ENCODE results near the gene REC114.
"Not testable (repeated sequence)": the region's sequence is repeated elsewhere in the genome, so short reads cannot be mapped to it uniquely, and the experiment has no call there.

REC114 gene

DNA sequence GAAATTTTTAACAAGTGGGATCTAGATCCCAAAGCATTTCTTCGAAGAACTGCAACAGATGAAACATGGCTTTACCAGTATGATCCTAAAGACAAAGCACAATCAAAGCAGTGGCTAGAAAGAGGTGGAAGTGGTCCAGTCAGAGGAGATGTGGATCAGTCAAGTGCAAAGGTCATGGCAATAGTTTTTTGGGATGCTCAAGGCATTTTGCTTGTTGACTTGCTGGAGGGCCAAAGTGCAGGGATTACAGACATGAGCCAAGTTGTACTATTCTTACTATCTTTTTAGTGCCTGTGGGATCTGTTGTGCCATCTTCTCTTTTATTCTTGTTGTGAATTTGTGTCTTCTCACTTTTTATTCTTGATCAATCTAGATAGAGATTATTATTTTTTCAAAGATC lies 82.0 kb downstream of the REC114 start:
- Mint-ChIP-seq H3K36me3 (ENCODE audit: low read depth) (no peaks in the 10 kb centered on the region), H3K9me3 (no peaks in the 10 kb centered on the region), H3K4me1 (ENCODE audit: low read depth) (no peaks in the 10 kb centered on the region), H3K4me3 (no peak overlapping the region), H3K27ac (no peak overlapping the region), H3K27me3 (ENCODE audit: low read depth) (peaks cover 50% of the 10 kb centered on the region)

DNA sequence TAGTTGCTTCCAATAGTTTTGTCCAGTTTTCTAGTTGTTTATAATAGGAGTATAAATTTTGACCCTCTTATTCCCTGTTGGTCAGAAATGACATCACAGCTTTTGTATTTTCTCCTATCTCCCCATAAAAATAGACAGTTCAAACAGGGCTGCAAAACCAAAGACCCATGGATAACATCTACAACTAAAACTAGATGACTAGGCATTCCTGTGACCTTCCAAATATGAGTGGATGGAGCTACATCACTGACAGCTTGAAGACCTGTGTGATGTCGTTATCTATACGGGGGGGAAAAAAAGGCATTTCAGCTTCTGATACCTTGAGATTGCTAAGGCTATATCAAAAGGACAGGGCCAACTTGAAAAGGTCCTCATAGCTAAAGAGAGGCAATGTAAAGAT lies 84.6 kb downstream of the REC114 start:
- Mint-ChIP-seq H3K4me3 (no peak overlapping the region), H3K36me3 (ENCODE audit: low read depth) (no peaks in the 10 kb centered on the region), H3K27ac (no peak overlapping the region)

DNA sequence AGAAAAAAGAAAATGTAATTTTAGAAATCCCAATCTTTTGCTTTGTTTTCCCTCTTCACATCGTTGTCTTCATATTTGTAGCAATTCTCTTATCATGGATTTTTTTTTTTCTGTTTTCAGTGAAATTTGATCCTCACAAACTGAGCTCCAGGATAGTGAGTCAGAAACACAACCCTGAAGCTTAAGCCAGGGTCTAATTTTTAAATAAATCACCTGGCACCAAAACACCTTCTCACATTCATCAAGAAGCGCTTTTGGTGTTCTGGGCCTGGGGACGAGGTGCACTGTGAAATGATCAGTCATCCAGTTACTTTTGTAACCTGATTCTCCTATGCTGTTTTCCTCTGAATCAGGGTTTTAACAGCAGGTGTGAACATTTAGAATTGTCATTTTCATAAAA lies 87.7 kb downstream of the REC114 start:
- Mint-ChIP-seq H3K9me3 (no peaks in the 10 kb centered on the region), H3K36me3 (ENCODE audit: low read depth) (no peaks in the 10 kb centered on the region), H3K4me3 (no peak overlapping the region), H3K27me3 (ENCODE audit: low read depth) (peaks cover 24% of the 10 kb centered on the region), H3K4me1 (ENCODE audit: low read depth) (no peaks in the 10 kb centered on the region), H3K27ac (no peak overlapping the region)

More for the DNA sequence above, 84.6 kb downstream of the REC114 start:
- Mint-ChIP-seq H3K9me3 (no peaks in the 10 kb centered on the region), H3K27me3 (ENCODE audit: low read depth) (peaks cover 45% of the 10 kb centered on the region), H3K4me1 (ENCODE audit: low read depth) (no peaks in the 10 kb centered on the region)

DNA sequence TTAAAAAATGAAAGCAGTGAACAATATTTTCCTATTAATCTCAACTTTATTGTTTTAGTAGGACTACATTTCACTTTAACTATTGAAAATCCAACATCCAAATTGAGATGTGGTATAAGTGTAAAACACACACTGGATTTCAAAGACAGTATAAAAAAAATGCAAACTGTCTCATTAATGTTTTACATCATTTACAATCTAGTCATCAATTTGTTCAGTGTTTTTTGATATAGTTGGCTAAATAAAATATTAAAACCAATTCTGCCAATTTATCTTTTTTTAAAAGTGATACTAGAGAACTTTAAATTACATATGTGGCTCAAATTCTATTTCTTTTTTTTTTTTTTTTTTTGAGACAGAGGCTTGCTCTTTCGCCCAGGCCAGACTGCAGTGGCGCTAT lies 95.2 kb downstream of the REC114 start:
- Mint-ChIP-seq H3K27ac (no peak overlapping the region), H3K36me3 (ENCODE audit: low read depth) (no peaks in the 10 kb centered on the region), H3K4me1 (ENCODE audit: low read depth) (no peaks in the 10 kb centered on the region), H3K9me3 (no peaks in the 10 kb centered on the region), H3K4me3 (no peak overlapping the region), H3K27me3 (ENCODE audit: low read depth) (peaks cover 9% of the 10 kb centered on the region)

DNA sequence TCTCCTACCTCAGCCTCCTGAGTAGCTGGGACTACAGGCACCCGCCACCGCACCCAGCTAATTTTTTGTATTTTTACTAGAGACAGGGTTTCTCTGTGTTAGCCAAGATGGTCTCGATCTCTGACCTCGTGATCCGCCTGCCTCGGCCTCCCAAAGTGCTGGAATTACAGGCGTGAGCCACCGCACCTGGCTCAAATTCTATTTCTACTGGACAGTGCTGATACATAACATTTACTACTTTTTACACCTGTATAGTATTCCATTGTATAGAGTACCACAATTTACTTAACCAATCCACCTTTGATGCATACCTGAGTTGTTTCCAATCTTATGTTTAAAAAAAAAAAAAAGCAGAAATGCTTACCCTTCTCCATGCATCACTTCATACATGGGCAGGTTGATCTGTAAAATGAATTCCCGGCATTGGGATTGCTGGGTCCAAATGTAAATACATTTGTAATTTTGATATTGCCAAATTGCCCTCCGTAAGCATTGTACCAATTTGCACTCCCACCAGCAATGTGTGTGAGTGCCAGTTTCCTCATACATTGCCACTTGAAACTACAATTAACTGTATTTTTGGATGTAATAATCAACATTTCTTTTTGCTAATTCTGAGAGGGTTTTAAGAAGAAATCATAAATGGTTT lies 95.7 kb downstream of the REC114 start:
- no peaks in the 10 kb centered on the region for H3K4me1 Mint-ChIP-seq (ENCODE audit: low read depth)
- no peak overlapping the region for H3K4me3 Mint-ChIP-seq
- no peak overlapping the region for H3K27ac Mint-ChIP-seq
- no peaks in the 10 kb centered on the region for H3K9me3 Mint-ChIP-seq
- H3K36me3 Mint-ChIP-seq (ENCODE audit: low read depth) = no peaks in the 10 kb centered on the region
- H3K27me3 Mint-ChIP-seq (ENCODE audit: low read depth) = peaks cover 9% of the 10 kb centered on the region

DNA sequence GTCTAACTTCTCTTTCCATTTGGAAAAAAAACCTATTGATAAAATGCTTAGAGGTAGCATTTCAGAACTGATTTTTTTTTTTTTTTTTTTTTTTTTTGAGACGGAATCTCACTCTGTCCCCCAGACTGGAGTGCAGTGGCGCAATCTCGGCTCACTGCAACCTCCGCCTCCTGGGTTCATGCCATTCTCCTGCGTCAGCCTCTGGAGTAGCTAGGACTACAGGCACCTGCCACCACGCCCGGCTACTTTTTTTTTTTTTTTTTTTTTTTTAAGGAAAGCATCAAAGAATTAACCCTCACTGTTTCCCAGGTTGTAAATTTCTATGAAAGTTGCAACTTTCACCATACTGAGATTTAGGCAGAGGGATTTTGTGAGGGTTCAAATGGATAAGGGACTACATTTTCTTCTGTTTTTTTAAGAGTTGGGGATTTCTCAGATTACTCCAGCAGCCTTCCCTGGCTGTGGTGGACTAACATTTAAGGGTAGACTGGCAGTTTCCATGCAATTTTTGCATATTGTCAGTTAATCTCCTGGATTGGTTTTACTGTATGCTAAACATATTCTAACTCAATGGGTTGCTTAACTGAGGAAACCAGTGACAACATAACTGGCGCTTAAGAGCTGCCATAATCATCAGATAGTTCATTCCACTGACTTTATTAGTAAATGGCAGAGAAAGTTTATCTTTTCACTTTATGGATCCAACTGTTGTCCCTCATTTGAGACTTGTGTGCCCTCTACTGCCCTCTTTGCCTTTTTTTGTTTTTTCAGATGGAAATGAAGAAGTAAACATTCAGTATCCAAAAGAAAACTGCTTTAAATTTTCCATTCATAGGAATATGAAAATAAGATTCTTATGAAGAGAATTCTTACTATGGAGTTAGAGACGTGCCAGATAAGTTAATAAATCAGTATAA lies 96.5 kb downstream of the REC114 start:
- H3K9me3 Mint-ChIP-seq = no peaks in the 10 kb centered on the region
- no peaks in the 10 kb centered on the region for H3K36me3 Mint-ChIP-seq (ENCODE audit: low read depth)
- no peaks in the 10 kb centered on the region for H3K4me1 Mint-ChIP-seq (ENCODE audit: low read depth)
- H3K4me3 Mint-ChIP-seq = no peak overlapping the region
- H3K27ac Mint-ChIP-seq = no peak overlapping the region
- H3K27me3 Mint-ChIP-seq (ENCODE audit: low read depth) = peaks cover 9% of the 10 kb centered on the region

DNA sequence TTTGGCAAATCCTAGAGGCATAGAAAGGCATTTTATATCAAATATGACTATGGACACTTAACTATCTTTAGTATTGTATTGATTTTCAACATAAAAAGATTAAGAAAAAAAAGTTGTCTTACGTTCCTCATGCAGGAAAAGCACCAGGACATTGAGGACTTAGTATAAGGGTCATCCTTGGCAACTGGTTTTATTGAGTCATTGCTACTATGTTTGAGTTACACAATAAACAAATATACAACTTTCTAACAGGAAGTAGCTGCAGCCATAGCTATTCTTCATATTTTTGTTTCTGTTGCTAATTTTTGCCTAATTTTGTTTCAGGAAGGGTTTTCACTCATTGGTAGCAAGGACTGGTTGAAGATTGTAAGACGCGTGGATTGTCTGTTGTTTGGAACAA lies 97.2 kb downstream of the REC114 start:
- no peak overlapping the region for H3K4me3 Mint-ChIP-seq
- H3K27me3 Mint-ChIP-seq (ENCODE audit: low read depth) = peaks cover 9% of the 10 kb centered on the region
- no peaks in the 10 kb centered on the region for H3K4me1 Mint-ChIP-seq (ENCODE audit: low read depth)
- no peaks in the 10 kb centered on the region for H3K36me3 Mint-ChIP-seq (ENCODE audit: low read depth)
- no peaks in the 10 kb centered on the region for H3K9me3 Mint-ChIP-seq
- no peak overlapping the region for H3K27ac Mint-ChIP-seq

DNA sequence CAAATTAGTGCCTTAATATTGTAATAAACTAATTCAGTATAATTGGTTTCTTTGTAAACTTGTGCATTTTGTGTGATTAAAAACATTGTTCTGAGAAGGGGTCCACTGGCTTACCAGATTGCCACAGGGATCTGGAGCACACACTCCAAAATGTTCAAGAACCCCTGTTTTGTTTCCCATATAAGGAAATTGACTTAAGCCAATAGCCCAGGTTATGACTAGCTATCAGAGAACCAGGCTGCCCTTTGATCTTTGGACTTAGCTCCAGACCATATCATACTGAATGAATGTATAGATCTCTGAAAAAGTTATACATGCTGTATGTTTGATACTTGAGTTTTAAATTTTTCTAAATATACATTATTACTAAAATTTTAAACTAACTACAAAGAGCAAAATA lies 98.5 kb downstream of the REC114 start:
- Mint-ChIP-seq H3K27me3 (ENCODE audit: low read depth) (peaks cover 9% of the 10 kb centered on the region), H3K4me1 (ENCODE audit: low read depth) (no peaks in the 10 kb centered on the region), H3K4me3 (no peak overlapping the region), H3K27ac (no peak overlapping the region), H3K36me3 (ENCODE audit: low read depth) (no peaks in the 10 kb centered on the region), H3K9me3 (no peaks in the 10 kb centered on the region)

DNA sequence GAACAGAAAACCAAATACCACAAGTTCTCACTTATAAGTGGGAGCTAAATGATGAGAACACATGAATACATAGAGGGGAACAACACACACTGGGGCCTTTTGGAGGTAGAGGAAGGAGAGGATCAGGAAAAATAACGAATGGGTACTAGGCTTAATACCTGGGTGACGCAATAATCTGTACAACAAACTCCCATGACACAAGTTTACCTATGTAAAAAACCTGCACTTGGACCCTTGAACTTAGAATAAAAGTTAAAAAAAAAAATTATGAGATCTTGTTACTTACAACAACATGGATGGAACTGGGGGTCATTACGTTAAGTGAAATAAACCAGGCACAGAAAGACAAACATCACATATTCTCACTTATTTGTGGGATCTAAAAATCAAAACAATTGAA lies 106.0 kb downstream of the REC114 start:
- H3K27me3 Mint-ChIP-seq (ENCODE audit: low read depth); H3K4me1 Mint-ChIP-seq (ENCODE audit: low read depth); H3K36me3 Mint-ChIP-seq (ENCODE audit: low read depth); H3K9me3 Mint-ChIP-seq; H3K4me3 Mint-ChIP-seq; H3K27ac Mint-ChIP-seq: not testable (repeated sequence)

DNA sequence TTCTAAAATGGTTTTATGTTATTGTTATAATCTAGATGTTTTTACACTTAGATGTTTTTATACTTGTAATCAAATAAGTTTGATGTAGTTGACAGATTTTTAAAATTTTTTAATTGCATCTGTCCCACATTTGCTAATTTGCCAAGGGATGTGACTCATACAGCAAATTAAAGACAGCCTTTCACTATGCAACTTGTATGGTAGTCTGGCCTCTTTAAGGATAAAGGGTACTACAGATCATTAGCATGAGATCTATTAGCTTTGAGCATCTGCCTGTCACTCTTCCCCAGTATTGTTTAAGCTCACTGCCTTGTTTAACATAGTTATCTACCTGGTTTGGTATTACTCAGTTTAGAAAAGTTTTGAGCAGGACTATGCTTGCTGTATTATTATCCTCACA lies 107.2 kb downstream of the REC114 start:
- Mint-ChIP-seq H3K27me3 (ENCODE audit: low read depth) (peaks cover 6% of the 10 kb centered on the region), H3K4me3 (no peak overlapping the region), H3K36me3 (ENCODE audit: low read depth) (no peaks in the 10 kb centered on the region)

DNA sequence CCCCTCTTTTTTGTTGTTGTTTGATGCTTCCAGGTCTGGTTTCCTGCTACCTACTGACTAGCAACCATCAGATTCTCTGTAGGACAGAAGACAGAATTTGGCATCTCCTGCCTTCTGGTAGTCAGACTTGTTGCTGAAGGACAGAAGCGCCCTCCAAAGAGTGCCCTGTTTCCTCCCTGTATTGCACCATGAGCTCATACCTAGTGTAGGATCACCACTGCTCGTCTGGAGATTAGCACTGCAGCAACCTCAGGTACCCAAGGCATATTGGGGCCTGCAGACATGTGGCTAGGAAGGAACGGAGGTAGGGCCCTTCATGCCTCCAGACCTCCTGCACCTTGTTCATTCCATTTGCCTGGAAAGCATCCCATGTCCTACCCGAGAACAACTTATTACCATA lies 112.1 kb downstream of the REC114 start:
- Mint-ChIP-seq H3K4me3 (no peak overlapping the region), H3K27me3 (ENCODE audit: low read depth) (no peaks in the 10 kb centered on the region), H3K27ac (no peak overlapping the region), H3K4me1 (ENCODE audit: low read depth) (no peaks in the 10 kb centered on the region), H3K36me3 (ENCODE audit: low read depth) (peaks cover 7% of the 10 kb centered on the region), H3K9me3 (no peaks in the 10 kb centered on the region)

More for the DNA sequence above, 107.2 kb downstream of the REC114 start:
- Mint-ChIP-seq H3K27ac (no peak overlapping the region), H3K9me3 (no peaks in the 10 kb centered on the region), H3K4me1 (ENCODE audit: low read depth) (no peaks in the 10 kb centered on the region)

DNA sequence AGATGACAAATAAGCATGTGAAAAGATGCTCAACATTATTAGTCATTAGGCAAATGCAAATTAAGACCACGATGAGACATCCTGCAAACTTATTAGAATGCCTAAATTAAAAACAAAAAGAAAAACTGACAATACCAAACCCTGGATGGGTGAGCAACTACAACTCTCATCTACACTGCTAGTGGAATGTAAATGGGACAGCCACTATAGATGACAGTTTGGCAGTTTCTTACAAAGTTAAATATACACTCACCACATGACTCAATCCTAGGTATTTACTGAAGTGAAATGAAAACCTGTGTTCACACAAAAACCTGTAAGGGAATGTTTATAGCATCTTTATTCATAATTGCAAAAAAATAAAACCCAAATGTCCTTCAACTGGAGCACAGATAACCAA lies 115.6 kb downstream of the REC114 start:
- Mint-ChIP-seq H3K27me3 (ENCODE audit: low read depth) (no peaks in the 10 kb centered on the region), H3K36me3 (ENCODE audit: low read depth) (peaks cover 18% of the 10 kb centered on the region), H3K4me3 (no peak overlapping the region), H3K9me3 (no peaks in the 10 kb centered on the region), H3K27ac (no peak overlapping the region), H3K4me1 (ENCODE audit: low read depth) (peaks cover 3% of the 10 kb centered on the region)

DNA sequence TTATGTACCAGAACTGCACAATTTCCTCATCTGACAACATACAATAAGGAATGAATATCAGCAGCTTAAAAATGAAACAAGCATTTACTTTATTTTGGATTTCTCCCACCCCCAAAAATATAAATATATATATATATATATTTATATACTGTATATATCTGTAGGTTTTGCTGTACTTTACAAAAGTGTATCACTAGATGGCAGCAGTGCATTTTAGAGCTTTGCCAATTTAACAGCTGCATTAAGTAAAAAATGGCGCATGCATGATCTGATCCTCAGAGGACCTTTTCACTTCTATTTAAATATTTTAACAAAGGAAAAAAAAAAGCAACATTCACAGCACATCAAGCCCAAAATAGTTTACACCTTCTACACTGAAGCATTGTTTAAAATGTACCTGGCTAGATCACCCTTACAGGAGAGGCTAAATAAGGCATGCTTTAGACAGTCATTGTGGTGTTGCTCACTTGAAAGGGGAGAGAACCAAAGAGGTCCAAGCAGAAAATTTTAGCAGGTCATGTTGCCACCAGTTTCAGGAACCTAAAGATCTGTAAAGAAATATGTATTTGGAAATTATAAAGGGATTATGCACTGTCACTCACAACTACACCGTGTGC lies 117.6 kb downstream of the REC114 start:
- peaks cover 15% of the 10 kb centered on the region for H3K4me1 Mint-ChIP-seq (ENCODE audit: low read depth)
- H3K27ac Mint-ChIP-seq = peak overlapping the region; percentile 3
- H3K9me3 Mint-ChIP-seq = no peaks in the 10 kb centered on the region
- H3K4me3 Mint-ChIP-seq = no peak overlapping the region
- H3K36me3 Mint-ChIP-seq (ENCODE audit: low read depth) = peaks cover 28% of the 10 kb centered on the region
- H3K27me3 Mint-ChIP-seq (ENCODE audit: low read depth) = no peaks in the 10 kb centered on the region

DNA sequence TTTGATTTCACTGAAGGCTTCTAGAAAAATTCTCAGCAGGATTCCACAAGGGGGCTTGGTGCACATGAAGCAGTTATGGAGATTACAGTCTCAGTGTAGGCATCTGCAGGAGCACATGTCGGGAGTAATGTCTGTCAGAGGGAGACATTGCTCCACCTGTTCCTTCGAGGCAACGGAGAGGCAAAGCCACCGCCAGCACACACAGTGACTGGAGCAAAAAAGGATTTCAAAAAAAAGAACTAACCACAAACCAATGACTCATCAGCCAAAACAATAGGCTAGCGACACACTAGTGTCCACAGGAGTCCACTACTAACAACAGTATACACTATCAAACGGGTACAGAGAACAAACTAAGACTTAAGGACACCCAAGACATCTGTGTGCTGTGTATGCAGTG lies 121.3 kb downstream of the REC114 start:
- H3K36me3 Mint-ChIP-seq (ENCODE audit: low read depth) = peaks cover 33% of the 10 kb centered on the region

DNA sequence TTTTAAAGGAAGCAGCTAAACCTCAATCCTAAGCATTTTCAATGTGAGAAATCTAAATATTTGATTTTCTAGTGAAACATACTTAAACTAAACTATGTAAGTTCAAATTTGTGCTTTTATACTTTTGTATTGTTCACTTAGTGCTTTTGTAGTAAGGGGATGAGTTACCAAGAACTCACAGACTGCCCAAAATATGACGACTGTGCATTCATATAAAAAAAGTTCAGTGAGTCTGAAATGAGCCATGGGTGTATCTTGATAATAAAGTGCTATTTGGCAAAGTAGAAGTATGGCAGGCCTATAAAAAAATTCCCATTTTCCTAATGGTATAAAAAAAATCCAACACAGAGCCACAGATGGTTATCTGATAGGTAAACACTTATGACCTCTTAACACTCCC lies 124.1 kb downstream of the REC114 start:
- no peaks in the 10 kb centered on the region for H3K27me3 Mint-ChIP-seq (ENCODE audit: low read depth)
- no peak overlapping the region for H3K27ac Mint-ChIP-seq
- H3K9me3 Mint-ChIP-seq = no peaks in the 10 kb centered on the region
- peaks cover 43% of the 10 kb centered on the region for H3K4me1 Mint-ChIP-seq (ENCODE audit: low read depth)
- peak overlapping the region; percentile 60 for H3K4me3 Mint-ChIP-seq
- H3K36me3 Mint-ChIP-seq (ENCODE audit: low read depth) = peaks cover 50% of the 10 kb centered on the region

More for the DNA sequence above, 121.3 kb downstream of the REC114 start:
- Mint-ChIP-seq H3K27ac (no peak overlapping the region), H3K4me3 (peak overlapping the region; percentile 33), H3K4me1 (ENCODE audit: low read depth) (peaks cover 22% of the 10 kb centered on the region), H3K27me3 (ENCODE audit: low read depth) (no peaks in the 10 kb centered on the region), H3K9me3 (no peaks in the 10 kb centered on the region)

Data from T-helper 1 cell treated with Interleukin-12 subunit alpha and Interleukin-12 subunit beta and Interleukin-4 antibody, amounts not matched to agents 30 μg/mL and 1 μg/mL, for 36 hours (primary cell).